GM10266 (cell line): ENCODE measurements around the gene PAX6.

Experiments used
- DNase-seq: peaks from one replicate; pipeline ENCODE4 v3.0.0; 2012; ENCODE audit errors: extremely low spot score
- TF ChIP-seq, protein P1 (sequence below): IDR thresholded peaks from 2 replicates; pipeline ENCODE4 v1.5.1; 2012; ENCODE audit warnings: mild to moderate bottlenecking, low read depth; ENCODE audit not compliant: control insufficient read depth, insufficient read depth; ENCODE audit errors: missing control alignments

Gene PAX6

GRCh38 chr11:31810779-31811647, at the start of gene PAX6:
Gene PAX6 (minus strand): TSS chr11:31811322. CDS start chr11:31806411, 4,911 bp downstream.
- DNase-seq: peak; percentile 82
- TF ChIP-seq, protein P1, sequence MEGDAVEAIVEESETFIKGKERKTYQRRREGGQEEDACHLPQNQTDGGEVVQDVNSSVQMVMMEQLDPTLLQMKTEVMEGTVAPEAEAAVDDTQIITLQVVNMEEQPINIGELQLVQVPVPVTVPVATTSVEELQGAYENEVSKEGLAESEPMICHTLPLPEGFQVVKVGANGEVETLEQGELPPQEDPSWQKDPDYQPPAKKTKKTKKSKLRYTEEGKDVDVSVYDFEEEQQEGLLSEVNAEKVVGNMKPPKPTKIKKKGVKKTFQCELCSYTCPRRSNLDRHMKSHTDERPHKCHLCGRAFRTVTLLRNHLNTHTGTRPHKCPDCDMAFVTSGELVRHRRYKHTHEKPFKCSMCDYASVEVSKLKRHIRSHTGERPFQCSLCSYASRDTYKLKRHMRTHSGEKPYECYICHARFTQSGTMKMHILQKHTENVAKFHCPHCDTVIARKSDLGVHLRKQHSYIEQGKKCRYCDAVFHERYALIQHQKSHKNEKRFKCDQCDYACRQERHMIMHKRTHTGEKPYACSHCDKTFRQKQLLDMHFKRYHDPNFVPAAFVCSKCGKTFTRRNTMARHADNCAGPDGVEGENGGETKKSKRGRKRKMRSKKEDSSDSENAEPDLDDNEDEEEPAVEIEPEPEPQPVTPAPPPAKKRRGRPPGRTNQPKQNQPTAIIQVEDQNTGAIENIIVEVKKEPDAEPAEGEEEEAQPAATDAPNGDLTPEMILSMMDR: no peak

DNA sequence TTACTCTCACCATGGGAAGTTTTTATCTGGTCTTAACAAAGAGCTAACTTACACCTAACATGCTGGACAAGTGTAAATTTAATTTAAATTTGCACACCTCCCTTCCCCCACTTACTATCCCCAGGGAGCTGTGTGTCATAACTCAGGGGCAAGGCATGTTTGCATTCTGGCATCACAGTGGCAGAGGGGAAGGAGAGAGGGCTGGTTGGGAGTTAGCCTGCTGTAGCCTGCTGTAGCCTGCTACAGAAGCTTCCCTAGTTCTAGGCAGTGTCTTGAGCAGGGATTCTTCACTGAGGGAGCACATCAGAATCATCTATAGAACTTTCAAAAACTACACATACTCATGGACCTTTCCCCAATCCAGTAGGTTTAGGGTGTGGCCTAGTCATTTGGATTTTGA, 49.3 kb upstream of the PAX6 start:
- DNase-seq: no peak
- TF ChIP-seq, protein P1: no peak

DNA sequence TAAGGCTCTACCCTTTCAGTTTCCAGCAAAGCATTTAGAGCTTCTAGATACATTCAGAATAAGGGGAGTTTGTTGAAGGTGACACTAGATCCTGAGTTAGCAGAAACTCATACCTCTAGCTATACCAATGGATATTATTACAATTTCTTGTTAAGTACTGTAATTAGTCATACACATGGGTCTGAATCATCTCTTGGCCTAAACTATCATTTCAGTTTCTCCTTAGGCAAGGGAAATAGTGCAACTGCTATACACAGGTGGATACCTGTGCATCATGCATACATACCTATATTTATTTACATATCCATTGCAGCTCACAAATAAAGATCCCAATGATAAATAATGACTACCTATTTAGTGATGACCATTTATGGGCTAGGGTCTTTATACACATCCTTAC, 45.1 kb upstream of the PAX6 start:
- TF ChIP-seq, protein P1: no peak
- DNase-seq: no peak

DNA sequence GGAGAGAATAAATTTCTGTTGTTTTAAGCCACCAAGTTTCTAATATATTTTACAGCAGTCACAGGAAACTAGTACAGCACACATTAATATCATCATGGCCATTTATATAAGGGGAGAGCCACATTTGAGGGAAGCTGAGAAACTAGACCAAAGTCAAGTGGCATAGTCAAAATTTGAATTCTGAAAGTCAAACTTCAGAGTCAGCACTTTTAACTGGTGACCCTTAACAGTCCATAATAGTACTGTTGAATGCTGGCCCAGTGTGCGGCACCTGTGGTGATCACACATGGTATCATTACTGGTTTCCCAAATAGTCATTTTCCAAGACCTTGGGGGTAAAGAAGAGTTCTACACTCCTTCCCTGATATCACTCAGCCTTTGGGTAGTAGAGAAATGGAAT, 44.3 kb upstream of the PAX6 start:
- TF ChIP-seq, protein P1: no peak
- DNase-seq: no peak

GRCh38 chr11:31850365-31850764, 39.2 kb upstream of the PAX6 start:
- TF ChIP-seq, protein P1: no peak
- no peak for DNase-seq

- TF ChIP-seq, protein P1: no peak
- no peak for DNase-seq
Observed at GRCh38 chr11:31847761-31848160, 36.6 kb upstream of the PAX6 start.

GRCh38 chr11:31845331-31845730, 34.2 kb upstream of the PAX6 start:
- TF ChIP-seq, protein P1: no peak
- DNase-seq: no peak
